ENCODE data around the gene NDOR1.

- TF ChIP-seq, protein P1, sequence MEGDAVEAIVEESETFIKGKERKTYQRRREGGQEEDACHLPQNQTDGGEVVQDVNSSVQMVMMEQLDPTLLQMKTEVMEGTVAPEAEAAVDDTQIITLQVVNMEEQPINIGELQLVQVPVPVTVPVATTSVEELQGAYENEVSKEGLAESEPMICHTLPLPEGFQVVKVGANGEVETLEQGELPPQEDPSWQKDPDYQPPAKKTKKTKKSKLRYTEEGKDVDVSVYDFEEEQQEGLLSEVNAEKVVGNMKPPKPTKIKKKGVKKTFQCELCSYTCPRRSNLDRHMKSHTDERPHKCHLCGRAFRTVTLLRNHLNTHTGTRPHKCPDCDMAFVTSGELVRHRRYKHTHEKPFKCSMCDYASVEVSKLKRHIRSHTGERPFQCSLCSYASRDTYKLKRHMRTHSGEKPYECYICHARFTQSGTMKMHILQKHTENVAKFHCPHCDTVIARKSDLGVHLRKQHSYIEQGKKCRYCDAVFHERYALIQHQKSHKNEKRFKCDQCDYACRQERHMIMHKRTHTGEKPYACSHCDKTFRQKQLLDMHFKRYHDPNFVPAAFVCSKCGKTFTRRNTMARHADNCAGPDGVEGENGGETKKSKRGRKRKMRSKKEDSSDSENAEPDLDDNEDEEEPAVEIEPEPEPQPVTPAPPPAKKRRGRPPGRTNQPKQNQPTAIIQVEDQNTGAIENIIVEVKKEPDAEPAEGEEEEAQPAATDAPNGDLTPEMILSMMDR (IDR thresholded peaks at IDR 0.05): no peak
- no peak for TF ChIP-seq POLR2A (IDR thresholded peaks at IDR 0.05)
Measured at GRCh38 chr9:137234055-137234697, 28.7 kb downstream of the NDOR1 start.
